BE2C (cell line): ENCODE measurements around the gene SP140L.

Experiments
- DNase-seq: peaks from one replicate; pipeline ENCODE4 v3.0.0-alpha.2; 2020
- H3K27me3 ChIP-seq: fragments of 250-450 bp; sonication (Bioruptor Pico); 2 replicates; pipeline ENCODE4 v1.5.1; 2020; ENCODE audit warnings: mild to moderate bottlenecking
- H3K36me3 ChIP-seq: fragments of 250-450 bp; sonication (Bioruptor Pico); 2 replicates; pipeline ENCODE4 v1.5.1; 2020; ENCODE audit warnings: mild to moderate bottlenecking
- H3K4me1 ChIP-seq: fragments of 250-450 bp; sonication (Bioruptor Pico); 2 replicates; pipeline ENCODE4 v1.5.1; 2020
- H3K4me3 ChIP-seq: 2 replicates; pipeline ENCODE4 v1.5.1; 2011; ENCODE audit warnings: low read depth, low read length
- H3K9me3 ChIP-seq: fragments of 250-450 bp; sonication (Bioruptor Pico); 2 replicates; pipeline ENCODE4 v1.5.1; 2020
- CTCF ChIP-seq: IDR thresholded peaks from 2 replicates; pipeline ENCODE4 v1.5.1; 2012; ENCODE audit warnings: mild to moderate bottlenecking, low read depth, low read length

The SP140L gene

GRCh38 chr2:230412846-230413245 lies 85.9 kb downstream of the SP140L start:
- Histone ChIP-seq H3K27me3 (peaks cover 8% of the 10 kb centered on the region), H3K36me3 (no peaks in the 10 kb centered on the region), H3K4me1 (no peaks in the 10 kb centered on the region), H3K4me3 (no peak overlapping the region), H3K9me3 (no peaks in the 10 kb centered on the region)
- no peak for DNase-seq
- no peak for TF ChIP-seq CTCF

- Histone ChIP-seq H3K9me3 (no peaks in the 10 kb centered on the region), H3K36me3 (no peaks in the 10 kb centered on the region), H3K27me3 (peaks cover 8% of the 10 kb centered on the region), H3K4me1 (no peaks in the 10 kb centered on the region), H3K4me3 (no peak overlapping the region)
- no peak for DNase-seq
- no peak for TF ChIP-seq CTCF
Measured at GRCh38 chr2:230413479-230413878, 86.5 kb downstream of the SP140L start.

- H3K9me3 ChIP-seq = no peaks in the 10 kb centered on the region
- H3K27me3 ChIP-seq = peaks cover 8% of the 10 kb centered on the region
- DNase-seq = no peak
- H3K36me3 ChIP-seq = no peaks in the 10 kb centered on the region
- H3K4me3 ChIP-seq = no peak overlapping the region
- no peak for TF ChIP-seq CTCF
- no peaks in the 10 kb centered on the region for H3K4me1 ChIP-seq
Measured at GRCh38 chr2:230414302-230414701, 87.3 kb downstream of the SP140L start.

- no peaks in the 10 kb centered on the region for H3K36me3 ChIP-seq
- no peaks in the 10 kb centered on the region; the same call in 1 of the 2 replicates for H3K27me3 ChIP-seq
- no peak for TF ChIP-seq CTCF
- no peak within 1 kb of the TSS for H3K4me3 ChIP-seq
- no peaks in the 10 kb centered on the region for H3K9me3 ChIP-seq
- no peaks in the 10 kb centered on the region for H3K4me1 ChIP-seq
- DNase-seq = no peak
Measured at GRCh38 chr2:230416061-230416721, 89.2 kb downstream of the SP140L start, which contains the start of gene SP100. Gene SP100 (plus strand): TSS chr2:230416201. CDS start chr2:230416297, 96 bp downstream.

GRCh38 chr2:230417436-230417835 lies 90.4 kb downstream of the SP140L start:
- Histone ChIP-seq H3K36me3 (no peaks in the 10 kb centered on the region), H3K9me3 (no peaks in the 10 kb centered on the region), H3K4me1 (no peaks in the 10 kb centered on the region), H3K27me3 (no peaks in the 10 kb centered on the region), H3K4me3 (no peak overlapping the region)
- no peak for TF ChIP-seq CTCF
- DNase-seq = no peak

- Histone ChIP-seq H3K4me1 (no peaks in the 10 kb centered on the region), H3K9me3 (no peaks in the 10 kb centered on the region), H3K27me3 (no peaks in the 10 kb centered on the region), H3K4me3 (no peak overlapping the region), H3K36me3 (no peaks in the 10 kb centered on the region)
- no peak for TF ChIP-seq CTCF
- no peak for DNase-seq
Measured at GRCh38 chr2:230418341-230419016, 91.5 kb downstream of the SP140L start.
